ENCODE results near the gene ACTR1A.

DNA sequence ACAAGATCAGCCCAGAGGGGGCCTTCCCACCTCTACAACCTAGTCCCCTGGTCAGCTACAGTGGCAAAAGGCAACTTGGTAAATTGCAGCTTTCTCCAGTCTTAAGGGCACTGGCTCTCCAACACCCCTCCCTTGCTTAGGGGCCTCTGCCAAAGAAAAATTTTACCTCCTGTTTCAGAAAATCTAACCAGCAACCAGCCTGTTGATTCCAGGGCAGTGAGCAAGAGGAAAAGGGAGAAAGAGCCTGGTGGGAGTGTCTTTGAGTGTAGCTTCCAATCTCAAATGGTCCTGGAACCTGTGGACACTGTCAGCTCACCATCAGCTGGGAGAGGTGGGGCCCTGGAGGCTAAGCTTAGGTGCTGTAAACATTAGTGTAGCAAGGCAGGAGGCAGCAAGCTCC, 22.9 kb downstream of the ACTR1A start:
- TF ChIP-seq, protein P1, sequence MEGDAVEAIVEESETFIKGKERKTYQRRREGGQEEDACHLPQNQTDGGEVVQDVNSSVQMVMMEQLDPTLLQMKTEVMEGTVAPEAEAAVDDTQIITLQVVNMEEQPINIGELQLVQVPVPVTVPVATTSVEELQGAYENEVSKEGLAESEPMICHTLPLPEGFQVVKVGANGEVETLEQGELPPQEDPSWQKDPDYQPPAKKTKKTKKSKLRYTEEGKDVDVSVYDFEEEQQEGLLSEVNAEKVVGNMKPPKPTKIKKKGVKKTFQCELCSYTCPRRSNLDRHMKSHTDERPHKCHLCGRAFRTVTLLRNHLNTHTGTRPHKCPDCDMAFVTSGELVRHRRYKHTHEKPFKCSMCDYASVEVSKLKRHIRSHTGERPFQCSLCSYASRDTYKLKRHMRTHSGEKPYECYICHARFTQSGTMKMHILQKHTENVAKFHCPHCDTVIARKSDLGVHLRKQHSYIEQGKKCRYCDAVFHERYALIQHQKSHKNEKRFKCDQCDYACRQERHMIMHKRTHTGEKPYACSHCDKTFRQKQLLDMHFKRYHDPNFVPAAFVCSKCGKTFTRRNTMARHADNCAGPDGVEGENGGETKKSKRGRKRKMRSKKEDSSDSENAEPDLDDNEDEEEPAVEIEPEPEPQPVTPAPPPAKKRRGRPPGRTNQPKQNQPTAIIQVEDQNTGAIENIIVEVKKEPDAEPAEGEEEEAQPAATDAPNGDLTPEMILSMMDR (conservative IDR thresholded peaks at IDR 0.05; ENCODE audit: low read depth, low read length): no peak
- no peak for TF ChIP-seq EZH2 (IDR thresholded peaks at IDR 0.05; ENCODE audit: borderline replicate concordance, low read depth, low read length, poor library complexity, severe bottlenecking)
